Sigmoid colon (tissue), 4 donors: ENCODE results near the gene DUSP28.

Source experiments
- CTCF ChIP-seq, 4 experiments: fragments of 450-650 bp in 3 of 4; fragments of 200-600 bp in 1 of 4; IDR thresholded peaks; one replicate each; pipeline ENCODE4 v1.5.1; 2016 to 2019; ENCODE audit warnings: antibody characterized with exemption in 4 of 4, mild to moderate bottlenecking in 3 of 4, moderate library complexity in 2 of 4
- EP300 ChIP-seq, 4 donors: sonication (generic); formaldehyde crosslinking; IDR thresholded peaks; one replicate each; pipeline ENCODE4 v1.6.1; 2017; ENCODE audit warnings: antibody characterized with exemption in 4 of 4
- POLR2A ChIP-seq, 2 donors: fragments of 450-650 bp; IDR thresholded peaks; one replicate each; pipeline ENCODE4 v1.6.1; 2016; ENCODE audit warnings: antibody characterized with exemption in 2 of 2, mild to moderate bottlenecking in 2 of 2, moderate library complexity in 2 of 2
- POLR2AphosphoS5 ChIP-seq, 4 donors: sonication (generic); formaldehyde crosslinking; IDR thresholded peaks; one replicate each; pipeline ENCODE4 v1.6.1; 2017; ENCODE audit warnings: antibody characterized with exemption in 4 of 4

GRCh38 chr2:240519396-240520129, 40.6 kb upstream of the DUSP28 start:
- TF ChIP-seq POLR2A (IDR thresholded peaks at IDR 0.05) (no peak), POLR2AphosphoS5 (IDR thresholded peaks at IDR 0.05) (no peak), CTCF (IDR thresholded peaks at IDR 0.05) (no peak), EP300 (IDR thresholded peaks at IDR 0.05) (no peak)
